Heart left ventricle (tissue), 13 donors: ENCODE results near the gene KAT8.

ENCODE experiments used
- POLR2A ChIP-seq, 2 donors: fragments of 450-650 bp; IDR thresholded peaks; one replicate each; pipeline ENCODE4 v1.6.1; 2017; ENCODE audit warnings: antibody characterized with exemption in 2 of 2, mild to moderate bottlenecking in 2 of 2, moderate library complexity in 2 of 2
- TF ChIP-seq, protein P1 (sequence below), 12 donors: fragments of 200-600 bp; sonication (generic) in 4 of 12; IDR thresholded peaks; one replicate each; pipeline versions ENCODE4 v1.5.0 to v1.8.0; 2018 to 2022; ENCODE audit warnings: antibody characterized with exemption in 12 of 12, mild to moderate bottlenecking in 5 of 12
- donor health status: ischemic (EF 13 %, LVEDD 7.1; RV severe dilation, severe dysfunction).
- donor health status: DM: no; HTN: yes; CAD: no.
- donor health status: DM: no; HTN: no; CAD: no.
- donor health status: ischemic (EF 25% LVEDD 6.9; RV normal size, moderate dysfunction).
- donor health status: ischemic (EF 25% LVEDD 5.7; RV mildly dilated, moderate dysfunction).
- donor health status: ischemic (EF 35%, LVEDD 5.7; RV mildly dilated, moderate dysfunction).
- donor health status: nonischemic (EF 11% LVEDD 7.7; RV severe dilation, severe dysfunction).
- donor health status: DM: yes; HTN: yes; CAD: no.
- donor health status: PGD.
- donor health status: ischemic (EF 29% LVEDD 5.4; RV normal size, mild dysfunction).
- donor health status: nonischemic (EF 23%, LVEDD 6.1; RV moderate dilation, normal function).

DNA sequence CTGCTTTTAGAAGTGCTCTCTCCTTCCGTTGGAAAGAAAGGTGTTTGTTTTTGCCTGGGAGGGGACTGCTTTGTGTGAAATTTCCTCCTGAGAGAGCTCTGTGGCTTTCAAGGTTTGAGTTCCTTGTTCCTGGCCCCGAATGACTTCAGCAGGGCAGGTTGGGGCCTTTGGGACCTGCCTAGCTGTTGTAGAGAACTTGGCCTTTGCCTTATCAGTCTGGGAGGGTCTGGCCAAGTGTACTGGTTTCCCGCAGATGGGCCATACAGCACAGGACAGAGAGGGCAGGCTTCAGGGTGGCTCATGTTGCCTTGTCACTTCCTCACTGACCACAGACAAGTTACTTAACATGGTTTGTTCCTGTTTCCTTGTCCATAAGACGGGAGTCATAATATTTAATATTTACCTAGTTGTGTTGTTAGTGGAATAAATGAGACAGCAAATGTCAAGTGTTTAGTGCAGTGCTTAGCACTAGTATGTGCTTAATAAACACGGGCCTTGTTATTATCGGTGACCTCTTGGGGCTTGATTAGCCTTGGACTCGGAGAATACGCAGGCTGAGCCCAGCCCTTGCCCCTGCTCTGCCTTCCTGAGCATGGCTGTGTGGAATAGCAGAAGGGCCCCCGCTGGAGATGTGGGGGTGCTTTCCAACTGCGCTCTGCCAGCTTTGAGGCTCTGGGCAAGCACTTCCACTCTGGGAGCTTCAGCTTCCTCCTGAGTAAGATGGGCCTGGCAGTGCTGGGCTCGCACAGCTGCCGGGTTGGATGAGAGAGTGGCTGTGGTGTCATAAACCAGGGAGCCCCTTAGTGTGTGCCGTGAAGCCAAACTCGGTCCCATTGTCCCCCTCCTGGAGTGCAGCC, 11.5 kb downstream of the KAT8 start:
- TF ChIP-seq, protein P1, sequence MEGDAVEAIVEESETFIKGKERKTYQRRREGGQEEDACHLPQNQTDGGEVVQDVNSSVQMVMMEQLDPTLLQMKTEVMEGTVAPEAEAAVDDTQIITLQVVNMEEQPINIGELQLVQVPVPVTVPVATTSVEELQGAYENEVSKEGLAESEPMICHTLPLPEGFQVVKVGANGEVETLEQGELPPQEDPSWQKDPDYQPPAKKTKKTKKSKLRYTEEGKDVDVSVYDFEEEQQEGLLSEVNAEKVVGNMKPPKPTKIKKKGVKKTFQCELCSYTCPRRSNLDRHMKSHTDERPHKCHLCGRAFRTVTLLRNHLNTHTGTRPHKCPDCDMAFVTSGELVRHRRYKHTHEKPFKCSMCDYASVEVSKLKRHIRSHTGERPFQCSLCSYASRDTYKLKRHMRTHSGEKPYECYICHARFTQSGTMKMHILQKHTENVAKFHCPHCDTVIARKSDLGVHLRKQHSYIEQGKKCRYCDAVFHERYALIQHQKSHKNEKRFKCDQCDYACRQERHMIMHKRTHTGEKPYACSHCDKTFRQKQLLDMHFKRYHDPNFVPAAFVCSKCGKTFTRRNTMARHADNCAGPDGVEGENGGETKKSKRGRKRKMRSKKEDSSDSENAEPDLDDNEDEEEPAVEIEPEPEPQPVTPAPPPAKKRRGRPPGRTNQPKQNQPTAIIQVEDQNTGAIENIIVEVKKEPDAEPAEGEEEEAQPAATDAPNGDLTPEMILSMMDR (IDR thresholded peaks at IDR 0.05) = no peak
- no peak for TF ChIP-seq POLR2A (IDR thresholded peaks at IDR 0.05)
